GM21447 (cell line): ENCODE data around the gene CPTP.

Experiments used
- ATAC-seq: cut with Tn5 transposase; IDR thresholded peaks from one replicate; pipeline ENCODE4 v1.9.1; 2021; ENCODE audit not compliant: unreplicated experiment

The CPTP gene

GRCh38 chr1:1291548-1292441 is 32.8 kb upstream of the CPTP start:
- ATAC-seq = no peak

DNA sequence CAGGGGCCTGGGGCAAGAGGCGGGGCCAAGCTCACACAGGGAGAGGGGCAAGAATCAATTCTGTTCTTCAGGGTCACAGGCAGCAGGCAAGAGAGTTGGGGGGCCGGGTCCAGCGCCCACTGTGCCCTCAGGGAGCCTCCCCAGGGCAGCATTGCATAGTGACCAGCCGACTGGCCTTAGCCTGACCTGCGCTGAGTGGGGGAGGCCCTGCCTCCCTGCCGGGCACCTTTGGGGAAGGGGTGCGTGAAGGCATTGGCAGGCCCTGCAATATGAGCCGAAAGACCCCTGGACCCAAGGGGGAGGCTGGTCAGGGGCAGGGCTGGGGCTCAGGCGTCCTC is 32.2 kb upstream of the CPTP start:
- ATAC-seq = no peak

DNA sequence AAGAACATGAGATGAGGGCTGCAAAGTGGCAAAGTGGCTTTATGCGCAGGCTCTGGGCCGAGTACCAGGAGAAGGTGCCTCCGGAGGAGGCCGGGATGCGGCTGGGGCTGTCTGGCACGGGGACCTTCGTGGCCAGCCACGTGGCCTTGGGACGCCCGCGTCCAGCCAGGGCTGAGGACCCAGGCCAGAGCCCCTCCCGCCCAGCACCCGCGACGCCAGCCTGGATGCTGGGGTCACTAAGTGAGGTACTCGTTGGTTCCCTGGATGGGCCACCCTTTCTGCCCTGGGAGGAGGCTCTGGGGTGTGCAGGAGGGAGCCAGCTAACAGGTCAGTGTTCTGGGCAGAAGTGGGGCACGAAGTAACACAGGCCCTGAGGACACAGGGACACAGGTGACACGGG is 31.8 kb upstream of the CPTP start:
- ATAC-seq = no peak

DNA sequence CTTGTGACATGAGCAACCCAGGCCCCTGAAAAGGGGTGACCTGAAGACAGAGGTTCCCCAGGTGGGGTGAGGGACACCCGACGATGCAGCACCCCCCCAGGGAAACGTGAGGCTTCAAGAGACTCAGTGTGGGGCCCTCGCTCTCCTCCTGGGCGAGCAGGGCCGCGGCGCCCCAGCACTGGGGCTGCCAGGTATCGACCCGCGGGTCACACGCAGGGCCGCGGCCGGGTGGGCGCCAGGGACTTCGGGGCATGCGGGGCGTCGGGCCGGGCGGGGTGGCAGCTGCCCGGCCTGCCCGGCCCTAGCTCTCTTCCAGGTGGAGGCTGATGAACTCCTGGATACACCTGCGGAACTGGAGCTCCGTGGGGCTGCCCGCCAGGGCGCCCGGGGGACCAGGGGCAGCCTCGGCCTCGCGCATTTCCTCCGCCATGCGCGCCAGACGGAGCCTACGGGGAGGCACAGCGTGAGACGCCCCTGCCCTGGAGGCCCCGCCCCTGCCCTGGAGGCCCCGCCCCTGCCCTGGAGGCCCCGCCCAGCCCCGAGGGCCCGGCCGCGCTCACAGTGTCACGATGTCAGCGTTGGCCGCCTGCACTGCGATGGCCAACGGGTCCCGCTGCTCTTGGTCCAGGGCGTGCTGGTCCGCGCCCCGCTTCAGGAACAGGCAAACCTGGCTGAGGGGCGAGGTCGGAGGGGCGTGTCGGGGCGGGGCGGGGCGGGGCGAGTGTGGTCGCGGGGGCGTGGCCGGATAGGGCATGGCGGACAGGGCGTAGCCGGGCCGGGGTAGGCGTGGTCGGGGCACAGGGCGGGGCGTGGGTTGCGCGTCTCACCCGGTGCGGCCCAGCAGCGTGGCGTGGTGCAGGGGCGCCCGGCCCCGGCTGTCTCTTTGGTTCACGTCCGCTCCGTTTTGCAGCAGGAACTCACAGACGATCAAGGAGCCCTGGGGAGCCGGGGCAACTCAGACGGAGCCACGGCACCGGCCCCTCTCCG is 31.0 kb upstream of the CPTP start:
- ATAC-seq = no peak

GRCh38 chr1:1294250-1294890 is 30.2 kb upstream of the CPTP start:
- no peak for ATAC-seq

DNA sequence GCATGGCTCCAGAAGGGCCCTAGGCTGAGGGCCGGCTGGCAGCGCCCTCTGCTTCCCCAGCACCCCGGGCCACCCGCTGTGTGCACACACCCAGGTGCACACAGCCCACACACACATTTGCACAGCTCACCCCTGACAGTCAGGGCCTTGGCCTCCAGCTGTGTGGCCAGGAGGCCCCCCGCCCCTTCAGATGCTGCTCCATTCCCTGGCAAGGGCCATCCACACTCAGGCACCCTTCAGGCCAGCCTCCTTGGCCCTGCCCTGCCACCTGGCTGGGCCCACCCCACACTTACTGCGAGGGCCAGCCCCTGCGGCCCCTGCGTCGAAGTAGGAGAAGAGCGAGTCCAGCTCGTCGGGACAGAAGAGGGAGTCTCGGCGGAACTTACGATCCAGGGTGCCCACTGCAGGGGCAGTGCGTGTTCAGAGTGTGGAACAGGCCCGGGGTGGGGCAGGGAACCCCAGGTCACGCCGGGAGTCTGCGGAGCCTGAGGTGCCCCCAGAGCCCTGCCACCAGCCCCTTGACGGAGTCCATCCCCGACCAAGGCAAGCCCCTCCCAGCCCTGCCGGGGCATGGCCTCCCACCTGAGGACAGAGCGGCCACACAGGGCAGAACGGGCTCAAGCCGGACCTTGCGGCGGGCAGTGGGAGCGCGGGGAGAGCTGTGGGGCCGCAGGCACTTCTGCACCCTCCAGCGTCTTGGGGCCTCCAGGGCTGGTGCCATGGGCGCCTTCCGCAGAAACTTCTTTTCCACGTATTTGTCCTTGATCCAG is 29.3 kb upstream of the CPTP start:
- ATAC-seq = no peak

DNA sequence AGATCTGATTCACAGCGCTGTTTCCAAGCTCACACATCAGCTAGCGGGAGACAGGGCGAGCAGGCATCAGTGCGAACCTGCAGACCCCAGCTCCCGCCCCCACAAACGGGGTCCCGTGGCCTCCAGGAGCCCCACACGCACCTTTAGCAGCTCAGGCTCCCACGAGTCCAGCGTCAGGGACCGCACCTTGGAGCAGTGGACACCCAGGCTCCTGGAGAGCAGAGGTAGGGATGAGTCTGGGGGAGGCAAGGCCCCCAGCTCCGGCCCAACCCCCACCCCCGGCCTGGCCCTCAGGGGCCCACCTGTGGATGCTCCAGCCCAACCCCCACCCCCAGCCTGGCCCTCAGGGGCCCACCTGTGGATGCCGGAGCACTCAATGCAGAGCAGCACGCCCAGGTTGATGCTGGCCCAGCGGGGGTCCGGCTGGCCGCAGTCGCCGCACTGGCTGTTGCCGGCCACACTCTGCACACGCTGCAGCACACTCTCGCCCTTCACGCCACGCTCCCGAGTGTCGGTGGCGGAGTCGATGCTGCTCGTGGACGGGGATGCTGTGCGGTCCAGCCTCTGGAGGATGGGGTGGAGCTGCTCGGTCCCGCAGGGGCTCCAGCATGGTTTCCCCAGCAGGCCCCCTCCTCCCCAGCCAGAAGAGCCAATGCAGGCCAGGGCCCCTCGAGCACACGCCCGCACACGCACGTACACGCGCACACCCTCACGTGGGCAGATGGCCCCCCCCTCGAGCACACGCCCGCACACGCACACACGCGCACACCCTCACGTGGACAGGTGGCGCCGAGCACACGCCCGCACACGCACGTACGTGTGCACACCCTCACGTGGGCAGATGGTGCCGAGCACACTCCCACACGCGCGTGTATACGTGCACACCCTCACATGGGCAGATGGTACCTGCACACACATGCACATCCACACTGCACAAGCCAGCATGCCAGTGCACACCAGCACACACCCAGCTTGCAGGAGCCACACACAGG is 28.2 kb upstream of the CPTP start:
- ATAC-seq = no peak

GRCh38 chr1:1297802-1298424 is 26.7 kb upstream of the CPTP start:
- no peak for ATAC-seq

DNA sequence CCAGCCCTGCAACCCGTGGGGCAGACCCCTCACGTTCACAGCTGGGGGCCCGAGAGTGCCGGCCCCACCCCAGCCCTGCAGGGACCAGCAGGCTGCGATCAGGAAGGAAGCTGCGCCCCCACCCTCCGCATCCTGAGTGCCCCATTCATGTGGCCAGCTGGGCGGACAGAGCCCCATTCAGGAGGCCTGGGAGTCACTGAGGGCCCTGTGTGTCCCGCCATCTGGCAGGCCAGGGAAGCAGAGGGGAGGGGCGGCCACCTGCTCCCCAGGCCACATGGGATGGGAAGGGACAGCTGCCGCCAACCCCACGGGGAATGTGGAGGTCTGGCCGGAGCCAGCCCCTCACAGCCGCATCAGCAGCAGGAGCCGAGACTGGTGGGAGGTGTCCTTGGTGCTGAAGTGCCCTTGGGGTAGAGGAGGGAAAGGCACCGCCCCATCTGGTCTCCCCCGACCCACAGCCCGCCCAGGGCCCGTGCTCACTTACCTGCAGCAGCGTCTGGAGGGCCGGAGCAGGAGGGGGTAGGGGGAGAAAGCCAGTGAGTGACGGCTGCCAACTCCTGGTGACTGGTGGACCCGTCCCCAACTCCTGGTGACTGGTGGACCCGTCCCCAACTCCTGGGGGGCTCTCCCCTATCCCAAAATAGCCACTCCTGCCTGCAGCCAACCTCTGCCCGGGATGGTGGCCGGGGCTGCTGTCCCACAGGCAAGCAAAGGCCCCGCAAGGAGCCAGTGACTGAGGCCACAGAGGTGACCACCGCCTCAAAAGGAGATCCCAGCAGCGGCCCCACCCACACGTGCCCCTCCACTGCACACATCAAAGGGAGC is 25.5 kb upstream of the CPTP start:
- no peak for ATAC-seq

GRCh38 chr1:1299686-1300351 is 24.8 kb upstream of the CPTP start:
- ATAC-seq = no peak

DNA sequence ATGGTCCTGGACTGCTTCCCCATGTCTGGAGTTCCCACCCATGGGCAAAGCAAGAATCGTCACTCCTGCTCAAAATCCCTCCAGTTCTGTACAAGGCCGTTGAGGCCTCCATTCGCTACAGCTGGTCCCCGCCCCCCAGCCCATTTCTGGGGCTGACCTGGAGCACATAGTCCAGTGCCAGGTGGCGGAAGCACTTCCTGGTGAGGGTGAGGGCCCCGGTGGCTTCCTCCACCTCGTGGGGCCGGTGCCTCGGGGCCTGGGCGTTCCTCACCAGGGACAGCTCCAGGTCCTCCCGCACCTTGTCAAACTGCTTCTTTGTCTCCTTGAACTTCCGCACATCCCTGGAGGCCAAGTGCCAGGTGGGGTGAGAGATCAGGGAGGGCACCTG is 24.3 kb upstream of the CPTP start:
- no peak for ATAC-seq

DNA sequence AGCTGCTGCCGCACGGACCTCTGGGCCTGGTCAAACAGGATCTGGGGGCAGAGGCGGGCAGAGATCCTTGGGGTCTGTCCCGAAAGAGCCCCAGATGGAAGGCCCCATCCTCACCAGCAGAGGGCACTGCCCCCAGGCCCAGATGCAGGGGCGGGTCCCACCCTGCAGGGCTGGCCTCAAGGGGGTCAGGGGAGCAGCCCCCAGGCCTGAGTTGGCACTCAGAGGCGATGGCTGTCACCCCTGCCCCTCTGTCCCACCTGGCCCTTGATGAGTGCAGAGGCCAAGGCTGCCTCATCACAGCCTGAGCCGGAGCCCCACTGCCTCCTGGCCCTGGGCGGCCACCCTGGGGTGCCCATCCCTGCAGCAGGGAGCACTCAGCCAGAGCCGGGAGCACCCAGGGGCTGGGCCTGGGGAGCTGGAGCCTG is 22.6 kb upstream of the CPTP start:
- no peak for ATAC-seq

- ATAC-seq = no peak
Measured at GRCh38 chr1:1302951-1303509, 21.6 kb upstream of the CPTP start.

DNA sequence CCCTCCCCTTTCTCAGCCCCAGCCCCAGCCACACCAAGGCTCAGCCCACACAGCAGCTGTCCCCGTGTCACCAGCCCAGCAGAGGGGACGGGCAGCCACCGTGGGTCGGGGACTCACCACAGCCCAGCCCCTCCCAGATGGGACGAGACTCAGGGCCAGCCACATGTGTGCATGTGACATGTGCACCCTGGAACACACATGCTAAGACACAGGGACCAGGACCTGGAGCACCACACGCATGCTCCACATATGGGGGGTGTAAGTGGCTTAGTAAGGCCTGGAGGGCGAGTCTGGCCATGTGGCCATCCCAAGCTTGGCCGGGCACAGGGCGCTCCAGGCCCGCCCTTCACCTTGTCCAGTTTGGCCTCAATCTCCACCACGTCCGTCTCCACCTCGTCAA is 20.9 kb upstream of the CPTP start:
- no peak for ATAC-seq

DNA sequence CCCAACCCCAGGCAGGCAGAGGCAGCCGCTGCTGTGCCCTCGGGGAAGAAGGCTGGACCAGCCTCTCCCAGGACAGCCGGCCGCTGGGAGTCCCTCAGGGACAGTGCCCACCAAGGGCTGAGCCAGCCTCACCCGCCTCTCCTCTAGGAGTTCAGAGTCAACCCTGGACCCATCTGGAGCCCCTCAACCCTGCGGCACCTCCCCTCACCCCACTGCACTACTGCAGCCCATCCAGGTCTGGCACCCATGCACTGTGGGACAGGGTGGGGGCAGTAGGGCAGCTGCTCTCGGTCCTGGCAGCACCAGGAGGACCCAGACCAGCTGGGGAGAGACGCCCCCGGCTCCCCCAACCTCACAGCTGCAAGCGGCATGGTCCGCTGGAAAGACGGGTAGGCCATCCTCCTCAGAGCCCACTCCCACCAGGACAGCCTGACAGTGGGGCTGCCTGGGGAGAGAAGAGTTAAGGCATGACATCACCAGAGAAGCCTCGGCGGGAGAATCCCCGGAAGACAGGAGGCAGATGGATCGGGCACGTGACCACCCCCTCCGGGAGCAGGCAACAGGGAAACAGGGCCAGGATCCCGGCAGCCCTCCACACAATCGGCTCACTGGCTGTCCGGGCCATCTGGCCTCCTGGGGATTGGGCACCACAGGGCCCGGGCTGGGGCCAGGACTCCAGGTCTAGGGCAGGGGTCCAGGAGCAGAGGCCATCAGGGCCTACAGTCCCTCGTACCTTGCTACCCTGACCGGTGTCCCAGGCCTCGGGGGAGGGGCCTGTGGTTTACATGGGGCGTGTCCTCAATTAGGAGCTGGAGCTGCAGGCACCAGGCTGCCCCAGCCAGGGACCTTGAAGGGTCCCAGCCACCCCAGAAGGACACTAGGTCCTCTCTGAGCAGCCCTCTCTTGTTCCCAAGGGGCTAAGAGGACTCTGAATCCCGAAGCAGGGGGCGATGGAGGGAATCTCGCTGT is 20.0 kb upstream of the CPTP start:
- no peak for ATAC-seq
